HG03196 (cell line): ENCODE measurements around the gene ZNF532.
"Not testable (repeated sequence)": the region's sequence is repeated elsewhere in the genome, so short reads cannot be mapped to it uniquely, and the experiment has no call there.

ENCODE experiments used
- ATAC-seq: cut with Tn5 transposase; IDR thresholded peaks from one replicate; pipeline ENCODE4 v1.9.1; 2021; ENCODE audit not compliant: unreplicated experiment

Gene ZNF532

GRCh38 chr18:58864146-58865032 is at the start of gene ZNF532:
Gene ZNF532 (plus strand): TSS chr18:58864877. CDS start in a region left out here.
- ATAC-seq: no peak

- no peak for ATAC-seq
Measured at GRCh38 chr18:58819051-58819450, 45.6 kb upstream of the ZNF532 start.

- no peak for ATAC-seq
Measured at GRCh38 chr18:58820251-58820650, 44.4 kb upstream of the ZNF532 start.

- ATAC-seq: no peak
Measured at GRCh38 chr18:58822944-58823343, 41.7 kb upstream of the ZNF532 start.

GRCh38 chr18:58823412-58823811 is 41.3 kb upstream of the ZNF532 start:
- no peak for ATAC-seq

- ATAC-seq: not testable (repeated sequence)
Measured at GRCh38 chr18:58826926-58827325, 37.8 kb upstream of the ZNF532 start.

- no peak for ATAC-seq
Measured at GRCh38 chr18:58827428-58827827, 37.2 kb upstream of the ZNF532 start.

GRCh38 chr18:58827886-58828285 is 36.8 kb upstream of the ZNF532 start:
- ATAC-seq: no peak

- ATAC-seq: no peak
Measured at GRCh38 chr18:58828399-58829121, 36.1 kb upstream of the ZNF532 start.

GRCh38 chr18:58829263-58829662 is 35.4 kb upstream of the ZNF532 start:
- no peak for ATAC-seq

GRCh38 chr18:58829886-58830285 is 34.8 kb upstream of the ZNF532 start:
- ATAC-seq: not testable (repeated sequence)

- no peak for ATAC-seq
Measured at GRCh38 chr18:58831606-58832005, 33.1 kb upstream of the ZNF532 start.

- ATAC-seq: no peak
Measured at GRCh38 chr18:58838165-58838860, 26.4 kb upstream of the ZNF532 start.

GRCh38 chr18:58838946-58839345 is 25.7 kb upstream of the ZNF532 start:
- no peak for ATAC-seq

GRCh38 chr18:58842978-58843687 is 21.5 kb upstream of the ZNF532 start:
- no peak for ATAC-seq

GRCh38 chr18:58843688-58844035 is 21.0 kb upstream of the ZNF532 start:
- ATAC-seq: no peak

GRCh38 chr18:58844871-58845270 is 19.8 kb upstream of the ZNF532 start:
- ATAC-seq: no peak

- ATAC-seq: no peak
Measured at GRCh38 chr18:58845928-58846724, 18.6 kb upstream of the ZNF532 start.

- ATAC-seq: no peak
Measured at GRCh38 chr18:58847383-58848071, 17.1 kb upstream of the ZNF532 start.

GRCh38 chr18:58848685-58849084 is 16.0 kb upstream of the ZNF532 start:
- ATAC-seq: no peak
